GM23248 (cell line): ENCODE measurements around the gene RGS5. TPM values are rescaled to one million over a fixed set of nuclear protein-coding genes. Genes with fewer than 3 reads are reported as not detected.
A peak's percentile ranks its signal among the peaks of the same experiment; 100 is the strongest.

Source experiments
- DNase-seq: peaks from one replicate; pipeline ENCODE4 v3.0.0-alpha.2; 2015
- H2AFZ ChIP-seq: fragments of 200-600 bp; sonication (generic); 2 replicates; pipeline ENCODE4 v1.6.1; 2016; ENCODE audit warnings: antibody characterized with exemption
- H3F3A ChIP-seq: fragments of 200-600 bp; sonication (generic); 2 replicates; pipeline ENCODE4 v1.6.1; 2016; ENCODE audit warnings: mild to moderate bottlenecking, antibody characterized with exemption, mixed run types; ENCODE audit not compliant: insufficient read depth
- H3K27ac ChIP-seq: fragments of 200-600 bp; sonication (generic); 2 replicates; pipeline ENCODE4 v1.5.1; 2016; ENCODE audit warnings: mild to moderate bottlenecking
- H3K27me3 ChIP-seq: fragments of 200-600 bp; sonication (generic); replicated peaks from 2 replicates; pipeline ENCODE4 v1.6.1; 2016; ENCODE audit warnings: mild to moderate bottlenecking; ENCODE audit not compliant: insufficient read depth
- H3K36me3 ChIP-seq: fragments of 200-600 bp; sonication (generic); 2 replicates; pipeline ENCODE4 v1.6.1; 2016; ENCODE audit warnings: low read depth, mild to moderate bottlenecking
- H3K4me1 ChIP-seq: fragments of 200-600 bp; sonication (generic); 2 replicates; pipeline ENCODE4 v1.6.1; 2016; ENCODE audit warnings: mild to moderate bottlenecking; ENCODE audit not compliant: insufficient read depth
- H3K4me2 ChIP-seq: fragments of 200-600 bp; sonication (generic); one replicate; pipeline ENCODE4 v1.6.1; 2016; ENCODE audit warnings: mild to moderate bottlenecking; ENCODE audit not compliant: unreplicated experiment
- H3K4me3 ChIP-seq: fragments of 200-600 bp; sonication (generic); 2 replicates; pipeline ENCODE4 v1.5.1; 2016; ENCODE audit warnings: mild to moderate bottlenecking
- H3K79me2 ChIP-seq: fragments of 200-600 bp; sonication (generic); 2 replicates; pipeline ENCODE4 v1.6.1; 2016; ENCODE audit warnings: mild to moderate bottlenecking; ENCODE audit not compliant: insufficient read depth
- H3K9ac ChIP-seq: fragments of 200-600 bp; sonication (generic); 2 replicates; pipeline ENCODE4 v1.6.1; 2016; ENCODE audit warnings: mild to moderate bottlenecking
- H3K9me2 ChIP-seq: fragments of 200-600 bp; sonication (generic); 2 replicates; pipeline ENCODE4 v1.6.1; 2016; ENCODE audit warnings: mixed run types, mild to moderate bottlenecking, moderate library complexity; ENCODE audit not compliant: insufficient read depth
- H3K9me3 ChIP-seq: fragments of 200-600 bp; sonication (generic); one replicate; pipeline ENCODE4 v1.6.1; 2017; ENCODE audit warnings: low read depth
- H4K20me1 ChIP-seq: fragments of 200-600 bp; sonication (generic); 2 replicates; pipeline ENCODE4 v1.6.0; 2016; ENCODE audit not compliant: insufficient read depth
- EZH2 ChIP-seq: fragments of 200-600 bp; sonication (generic); IDR thresholded peaks from 2 replicates; pipeline ENCODE4 v1.6.1; 2018; ENCODE audit warnings: antibody characterized with exemption, mild to moderate bottlenecking; ENCODE audit not compliant: insufficient read depth, poor library complexity, severe bottlenecking
- EZH2phosphoT487 ChIP-seq: fragments of 200-600 bp; sonication (generic); IDR thresholded peaks from 2 replicates; pipeline ENCODE4 v1.6.1; 2018; ENCODE audit warnings: antibody characterized with exemption, moderate library complexity, mild to moderate bottlenecking, low read depth; ENCODE audit not compliant: insufficient read depth
- WGBS, 2 experiments: methylation state at CpG; one replicate each; pipeline ENCODE4 v1.1.6; 2015 to 2017; ENCODE audit warnings: low lambda C conversion rate in 2 of 2, low coverage in 1 of 2; ENCODE audit errors: missing lambda C conversion rate in 2 of 2; 5-methylcytosine and 5-hydroxymethylcytosine counted together
- in situ Hi-C: fragments of 300-500 bp; cut with MboI; formaldehyde crosslinking; loops from 2 replicates; pipeline ENCODE4 v1.15.0; 2020
- polyA plus RNA-seq: library from polyadenylated mRNA; unstranded; fragments of >200 nt; fragmentation: Nextera tagmentation; extraction: Ambion mirVana; gene quantifications from 2 replicates; pipeline ENCODE4 v1.2.1, GENCODE V29; 2016
- total RNA-seq: library from RNA; depleted of rRNA; stranded (reverse); fragments of >200 nt; shearing (Covaris generic); gene quantifications from 2 replicates; pipeline ENCODE4 v1.2.3, GENCODE V29; 2014

Gene RGS5
- total and polyA plus RNA-seq, 2 experiments from 2014 or later, result 0.89 to 6.8 TPM

DNA sequence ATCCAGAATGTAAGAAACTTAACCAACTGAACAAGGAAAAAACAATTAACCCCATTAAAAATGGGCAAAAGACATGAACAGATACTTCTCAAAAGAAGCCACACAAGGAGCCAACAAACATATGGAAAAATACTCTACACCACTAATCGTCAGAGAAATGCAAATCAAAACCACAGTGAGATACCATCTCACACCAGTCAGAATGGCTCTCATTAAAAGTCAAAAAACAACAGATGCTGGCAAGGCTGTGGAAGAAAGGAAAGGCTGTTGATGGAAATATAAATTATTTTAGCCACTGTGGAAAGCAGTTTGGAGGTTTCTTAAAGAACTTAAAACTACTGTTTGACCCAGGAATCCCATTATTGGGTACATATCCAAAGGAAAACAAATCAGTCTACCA, 82.3 kb downstream of the RGS5 start:
- H3K4me2 ChIP-seq, result no peak overlapping the region

GRCh38 chr1:163119707-163120106, 83.0 kb downstream of the RGS5 start:
- DNase-seq, result no peak
- H3K4me1 ChIP-seq, result no peaks in the 10 kb centered on the region
- H3K4me2 ChIP-seq, result no peak overlapping the region
- H3K9me3 ChIP-seq, result no peaks in the 10 kb centered on the region
- H3K79me2 ChIP-seq, result no peaks in the 10 kb centered on the region
- TF ChIP-seq EZH2phosphoT487, result no peak
- no peak overlapping the region for H3K9ac ChIP-seq
- in situ Hi-C loops, result no loop called here
- no peaks in the 10 kb centered on the region for H3F3A ChIP-seq
- H2AFZ ChIP-seq, result no peak overlapping the region
- no peak overlapping the region for H3K4me3 ChIP-seq
- H3K27ac ChIP-seq, result no peak overlapping the region
- no peaks in the 10 kb centered on the region for H3K36me3 ChIP-seq
- no peaks in the 10 kb centered on the region for H3K27me3 ChIP-seq
- H4K20me1 ChIP-seq, result no peaks in the 10 kb centered on the region
- no peaks in the 10 kb centered on the region for H3K9me2 ChIP-seq

More for the DNA sequence above, 82.3 kb downstream of the RGS5 start:
- H2AFZ ChIP-seq, result no peak overlapping the region
- 4 to 16% methylated on average over 1 of the region's 1 CpG for WGBS, 2 experiments
- H3K36me3 ChIP-seq, result no peaks in the 10 kb centered on the region
- no peak overlapping the region for H3K4me3 ChIP-seq
- no peak for DNase-seq
- H3K9me3 ChIP-seq, result no peaks in the 10 kb centered on the region
- in situ Hi-C loops, result no loop called here
- H4K20me1 ChIP-seq, result no peaks in the 10 kb centered on the region
- no peaks in the 10 kb centered on the region for H3K79me2 ChIP-seq
- no peak overlapping the region for H3K9ac ChIP-seq
- H3F3A ChIP-seq, result no peaks in the 10 kb centered on the region
- no peaks in the 10 kb centered on the region for H3K4me1 ChIP-seq
- H3K9me2 ChIP-seq, result no peaks in the 10 kb centered on the region
- H3K27ac ChIP-seq, result no peak overlapping the region
- no peaks in the 10 kb centered on the region for H3K27me3 ChIP-seq
- TF ChIP-seq EZH2 (no peak), EZH2phosphoT487 (no peak)

GRCh38 chr1:163115887-163116286, 86.8 kb downstream of the RGS5 start:
- no peak for DNase-seq
- H3K27me3 ChIP-seq, result no peaks in the 10 kb centered on the region
- WGBS, 2 experiments, result 44 to 53% methylated on average over 1 of the region's 1 CpG

GRCh38 chr1:163107655-163108054, 95.1 kb downstream of the RGS5 start:
- Histone ChIP-seq H3K4me2 (no peak overlapping the region), H3K79me2 (no peaks in the 10 kb centered on the region), H3K27me3 (no peaks in the 10 kb centered on the region), H3K4me3 (no peak overlapping the region), H3K4me1 (peaks cover 10% of the 10 kb centered on the region), H2AFZ (no peak overlapping the region), H3F3A (no peaks in the 10 kb centered on the region), H3K9ac (no peak overlapping the region), H3K9me2 (no peaks in the 10 kb centered on the region), H3K27ac (no peak overlapping the region), H3K9me3 (no peaks in the 10 kb centered on the region), H4K20me1 (no peaks in the 10 kb centered on the region), H3K36me3 (no peaks in the 10 kb centered on the region)
- DNase-seq, result no peak
- TF ChIP-seq EZH2 (no peak), EZH2phosphoT487 (no peak)
- in situ Hi-C loops, result no loop called here
- 79 to 85% methylated on average over 5 of the region's 5 CpGs for WGBS, 2 experiments

More at GRCh38 chr1:163115887-163116286, 86.8 kb downstream of the RGS5 start:
- Histone ChIP-seq H3K4me3 (no peak overlapping the region), H3F3A (no peaks in the 10 kb centered on the region), H3K9me3 (no peaks in the 10 kb centered on the region), H2AFZ (no peak overlapping the region), H3K79me2 (no peaks in the 10 kb centered on the region), H3K9me2 (no peaks in the 10 kb centered on the region), H3K4me2 (no peak overlapping the region), H3K36me3 (no peaks in the 10 kb centered on the region), H3K27ac (no peak overlapping the region), H4K20me1 (no peaks in the 10 kb centered on the region), H3K9ac (no peak overlapping the region), H3K4me1 (no peaks in the 10 kb centered on the region)
- TF ChIP-seq EZH2phosphoT487, result no peak
- TF ChIP-seq EZH2, result no peak
- in situ Hi-C loops, result no loop called here

DNA sequence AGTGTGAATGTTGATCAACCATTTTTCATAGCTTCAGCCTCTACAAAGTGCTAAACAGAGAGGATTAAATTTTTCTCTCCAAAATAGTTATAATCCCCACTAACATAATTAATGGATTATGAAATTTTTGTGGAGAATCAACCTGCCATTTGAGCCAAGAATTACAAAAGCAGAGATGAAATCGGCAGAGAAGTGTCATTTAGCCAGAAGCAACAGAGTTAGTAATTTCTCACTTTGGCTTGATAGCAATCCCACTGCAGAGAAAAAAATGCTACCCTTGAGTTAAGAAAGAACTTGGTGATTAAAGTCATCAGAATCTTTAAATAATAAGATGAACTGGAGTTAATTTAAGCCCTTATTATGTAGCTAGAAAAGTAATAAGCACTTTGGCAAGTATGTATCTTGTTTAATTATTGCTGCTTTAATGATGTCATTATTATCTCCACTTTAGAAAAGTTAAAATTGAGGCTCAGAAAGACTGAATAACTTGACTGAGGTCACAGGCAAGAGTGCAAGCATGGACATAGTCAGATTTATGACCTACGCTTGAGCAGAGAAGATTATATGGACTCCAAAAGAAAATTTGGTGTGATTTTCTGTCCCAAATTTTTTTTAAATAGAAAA, 96.2 kb downstream of the RGS5 start:
- no peaks in the 10 kb centered on the region for H3K9me2 ChIP-seq
- H3K27me3 ChIP-seq, result no peaks in the 10 kb centered on the region
- DNase-seq, result peak; percentile 15
- H3F3A ChIP-seq, result no peaks in the 10 kb centered on the region
- H3K9ac ChIP-seq, result no peak overlapping the region
- no peaks in the 10 kb centered on the region for H3K9me3 ChIP-seq
- 50 to 55% methylated on average over 2 of the region's 2 CpGs for WGBS, 2 experiments
- no peaks in the 10 kb centered on the region for H4K20me1 ChIP-seq
- H3K4me3 ChIP-seq, result no peak overlapping the region
- in situ Hi-C loops, result no loop called here
- H2AFZ ChIP-seq, result no peak overlapping the region
- no peaks in the 10 kb centered on the region for H3K79me2 ChIP-seq
- peaks cover 10% of the 10 kb centered on the region for H3K4me1 ChIP-seq
- TF ChIP-seq EZH2 (no peak), EZH2phosphoT487 (no peak)
- H3K4me2 ChIP-seq, result no peak overlapping the region
- H3K27ac ChIP-seq, result no peak overlapping the region
- H3K36me3 ChIP-seq, result no peaks in the 10 kb centered on the region
